Hepatocyte (in vitro differentiated cells): ENCODE measurements around the gene PPP3R1.

ENCODE experiments used
- CTCF ChIP-seq: fragments of 200-600 bp; sonication (generic); IDR thresholded peaks from 2 replicates; pipeline ENCODE4 v1.5.1; 2016; ENCODE audit warnings: antibody characterized with exemption, mild to moderate bottlenecking; ENCODE audit not compliant: poor library complexity
- EZH2 ChIP-seq: fragments of 200-600 bp; sonication (generic); IDR thresholded peaks from 2 replicates; pipeline ENCODE4 v1.6.1; 2016; ENCODE audit warnings: antibody characterized with exemption, mild to moderate bottlenecking, borderline replicate concordance
- EZH2phosphoT487 ChIP-seq: fragments of 200-600 bp; sonication (generic); IDR thresholded peaks from one replicate; pipeline ENCODE4 v1.6.1; 2018; ENCODE audit warnings: antibody characterized with exemption, mild to moderate bottlenecking, low read depth, moderate library complexity; ENCODE audit not compliant: unreplicated experiment, severe bottlenecking

- TF ChIP-seq CTCF = no peak
- no peak for TF ChIP-seq EZH2phosphoT487
- no peak for TF ChIP-seq EZH2
Observed at GRCh38 chr2:68217729-68218128, 34.6 kb downstream of the PPP3R1 start.
